ENCODE data around the gene DNER. TPM values are rescaled to one million over a fixed set of nuclear protein-coding genes. Genes with fewer than 3 reads are reported as not detected.

The DNER gene
- total RNA-seq, 1 donor from 2014 or later, result not detected

GRCh38 chr2:229601396-229601795, 113.0 kb downstream of the DNER start:
- no peaks in the 10 kb centered on the region for H3K9me3 Mint-ChIP-seq (ENCODE audit: low read depth)
- no peak overlapping the region for H3K4me3 Mint-ChIP-seq (ENCODE audit: unreplicated experiment)
- H3K27ac Mint-ChIP-seq (ENCODE audit: unreplicated experiment), result no peak overlapping the region
- TF ChIP-seq CTCF (IDR thresholded peaks at IDR 0.05), result no peak
- H3K27me3 Mint-ChIP-seq (ENCODE audit: low read depth), result peaks cover 11% of the 10 kb centered on the region
- H3K4me1 Mint-ChIP-seq (ENCODE audit: low read depth), result no peaks in the 10 kb centered on the region
- H3K36me3 Mint-ChIP-seq (ENCODE audit: low read depth), result no peaks in the 10 kb centered on the region
- no peak for DNase-seq (ENCODE audit: low spot score)

GRCh38 chr2:229598227-229598626, 116.1 kb downstream of the DNER start:
- no peak for TF ChIP-seq CTCF (IDR thresholded peaks at IDR 0.05)
- no peak overlapping the region for H3K27ac Mint-ChIP-seq (ENCODE audit: unreplicated experiment)

GRCh38 chr2:229596796-229597195, 117.6 kb downstream of the DNER start:
- H3K9me3 Mint-ChIP-seq (ENCODE audit: low read depth), result no peaks in the 10 kb centered on the region
- no peaks in the 10 kb centered on the region for H3K4me1 Mint-ChIP-seq (ENCODE audit: low read depth)
- no peaks in the 10 kb centered on the region for H3K36me3 Mint-ChIP-seq (ENCODE audit: low read depth)
- peaks cover 14% of the 10 kb centered on the region for H3K27me3 Mint-ChIP-seq (ENCODE audit: low read depth)
- TF ChIP-seq CTCF (IDR thresholded peaks at IDR 0.05), result no peak
- no peak overlapping the region for H3K27ac Mint-ChIP-seq (ENCODE audit: unreplicated experiment)
- DNase-seq (ENCODE audit: low spot score), result no peak
- H3K4me3 Mint-ChIP-seq (ENCODE audit: unreplicated experiment), result no peak overlapping the region

More at GRCh38 chr2:229598227-229598626, 116.1 kb downstream of the DNER start:
- Mint-ChIP-seq H3K27me3 (ENCODE audit: low read depth) (peaks cover 11% of the 10 kb centered on the region), H3K4me1 (ENCODE audit: low read depth) (no peaks in the 10 kb centered on the region), H3K36me3 (ENCODE audit: low read depth) (no peaks in the 10 kb centered on the region), H3K9me3 (ENCODE audit: low read depth) (no peaks in the 10 kb centered on the region), H3K4me3 (ENCODE audit: unreplicated experiment) (no peak overlapping the region)
- DNase-seq (ENCODE audit: low spot score), result no peak

- Mint-ChIP-seq H3K27me3 (ENCODE audit: low read depth) (peaks cover 29% of the 10 kb centered on the region), H3K4me3 (ENCODE audit: unreplicated experiment) (no peak overlapping the region), H3K36me3 (ENCODE audit: low read depth) (no peaks in the 10 kb centered on the region)
Measured at GRCh38 chr2:229591611-229592010, 122.7 kb downstream of the DNER start.

More at GRCh38 chr2:229591611-229592010, 122.7 kb downstream of the DNER start:
- Mint-ChIP-seq H3K4me1 (ENCODE audit: low read depth) (peaks cover 4% of the 10 kb centered on the region), H3K27ac (ENCODE audit: unreplicated experiment) (no peak overlapping the region), H3K9me3 (ENCODE audit: low read depth) (no peaks in the 10 kb centered on the region)
- DNase-seq (ENCODE audit: low spot score), result no peak
- no peak for TF ChIP-seq CTCF (IDR thresholded peaks at IDR 0.05)
